Activated T-helper 2 cell treated with anti-CD3 and anti-CD28 coated beads, Interferon-gamma antibody, Interleukin-2, Interleukin-4, amounts not matched to agents 10 μg/mL and 5 μg/mL and 100 μg/mL, durations not matched to agents 14 hours and 24 hours and 36 hours (primary cell): ENCODE results near the gene NELFA. TPM values are rescaled to one million over a fixed set of nuclear protein-coding genes. Genes with fewer than 3 reads are reported as not detected.
A peak's percentile ranks its signal among the peaks of the same experiment; 100 is the strongest.
"Not testable (repeated sequence)": the region's sequence is repeated elsewhere in the genome, so short reads cannot be mapped to it uniquely, and the experiment has no call there.

ENCODE experiments used
- DNase-seq: peaks from one replicate; pipeline ENCODE4 v3.0.0; 2021; ENCODE audit warnings: low spot score
- H3K27ac Mint-ChIP-seq: one replicate; pipeline ENCODE4 v1.8.0; 2021; ENCODE audit warnings: mixed read lengths
- H3K27me3 Mint-ChIP-seq: one replicate; pipeline ENCODE4 v1.8.0; 2021; ENCODE audit warnings: low read depth, mixed read lengths
- H3K36me3 Mint-ChIP-seq: one replicate; pipeline ENCODE4 v1.8.0; 2021; ENCODE audit warnings: low read depth, mixed read lengths
- H3K4me1 Mint-ChIP-seq: one replicate; pipeline ENCODE4 v1.8.0; 2021; ENCODE audit warnings: low read depth, mixed read lengths
- H3K4me3 Mint-ChIP-seq: one replicate; pipeline ENCODE4 v1.8.0; 2021; ENCODE audit warnings: low read depth, mild to moderate bottlenecking, moderate library complexity, mixed read lengths
- H3K9me3 Mint-ChIP-seq: one replicate; pipeline ENCODE4 v1.8.0; 2021; ENCODE audit warnings: mixed read lengths
- intact Hi-C: fragments of 100-400 bp; cut with micrococcal nuclease; formaldehyde crosslinking; loops from one replicate; pipeline ENCODE4 v1.15.1; 2023
- total RNA-seq: library from RNA; stranded (reverse); gene quantifications from 2 replicates; pipeline ENCODE4 v1.2.3, GENCODE V29; 2022

NELFA gene
- total RNA-seq, 1 donor from 2014 or later = 48.3 TPM

GRCh38 chr4:2025817-2026216 lies 17.0 kb upstream of the NELFA start:
- intact Hi-C loops = no loop called here
- DNase-seq = no peak
- H3K4me1 Mint-ChIP-seq = no peaks in the 10 kb centered on the region
- peaks cover 58% of the 10 kb centered on the region for H3K27me3 Mint-ChIP-seq
- H3K36me3 Mint-ChIP-seq = no peaks in the 10 kb centered on the region
- no peak overlapping the region for H3K27ac Mint-ChIP-seq
- H3K9me3 Mint-ChIP-seq = peaks cover 8% of the 10 kb centered on the region
- no peak overlapping the region for H3K4me3 Mint-ChIP-seq

- peaks cover 59% of the 10 kb centered on the region for H3K27me3 Mint-ChIP-seq
- no peaks in the 10 kb centered on the region for H3K4me1 Mint-ChIP-seq
- no peaks in the 10 kb centered on the region for H3K36me3 Mint-ChIP-seq
- no peak for DNase-seq
- H3K27ac Mint-ChIP-seq = no peak overlapping the region
- intact Hi-C loops = no loop called here
- H3K4me3 Mint-ChIP-seq = no peak overlapping the region
- H3K9me3 Mint-ChIP-seq = peaks cover 8% of the 10 kb centered on the region
These were observed 15.9 kb upstream of the NELFA start for GRCh38 chr4:2024683-2025082.

DNA sequence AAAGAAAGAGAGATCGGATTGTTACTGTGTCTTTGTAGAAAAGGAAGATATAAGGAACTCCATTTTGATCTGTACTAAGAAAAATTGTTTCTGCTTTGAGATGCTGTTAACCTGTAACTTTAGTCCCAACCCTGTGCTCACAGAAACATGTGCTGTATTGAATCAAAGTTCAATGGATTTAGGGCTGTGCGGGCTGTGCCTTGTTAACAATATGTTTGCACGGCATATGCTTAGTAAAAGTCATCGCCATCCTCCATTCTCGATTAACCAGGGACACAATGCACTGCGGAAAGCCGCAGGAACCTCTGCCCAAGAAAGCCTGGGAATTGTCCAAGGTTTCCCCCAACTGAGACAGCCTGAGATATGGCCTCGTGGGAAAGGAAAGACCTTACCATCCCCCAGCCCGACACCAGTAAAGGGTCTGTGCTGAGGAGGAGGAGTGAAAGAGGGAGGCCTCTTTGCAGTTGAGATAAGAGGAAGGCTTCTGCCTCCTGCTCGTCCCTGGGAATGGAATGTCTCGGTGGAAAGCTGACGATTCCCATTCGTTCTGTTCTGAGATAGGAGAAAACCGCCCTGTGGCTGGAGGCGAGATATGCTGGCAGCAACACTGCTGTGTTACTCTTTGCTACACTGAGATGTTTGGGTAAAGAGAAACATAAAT lies 12.7 kb upstream of the NELFA start:
- intact Hi-C loops, H3K4me3 Mint-ChIP-seq, H3K36me3 Mint-ChIP-seq, DNase-seq, H3K27ac Mint-ChIP-seq, H3K4me1 Mint-ChIP-seq, H3K9me3 Mint-ChIP-seq: not testable (repeated sequence)
- peaks cover 40% of the 10 kb centered on the region for H3K27me3 Mint-ChIP-seq

GRCh38 chr4:2015008-2015407 lies 6.2 kb upstream of the NELFA start:
- Mint-ChIP-seq H3K27ac (no peak overlapping the region), H3K36me3 (no peaks in the 10 kb centered on the region), H3K4me3 (no peak overlapping the region), H3K9me3 (no peaks in the 10 kb centered on the region), H3K27me3 (peaks cover 15% of the 10 kb centered on the region), H3K4me1 (peaks cover 4% of the 10 kb centered on the region)
- no peak for DNase-seq
- intact Hi-C loops = no loop called here

GRCh38 chr4:2011583-2011982 lies 2.8 kb upstream of the NELFA start:
- H3K27ac Mint-ChIP-seq = no peak overlapping the region
- no peaks in the 10 kb centered on the region for H3K9me3 Mint-ChIP-seq
- no peak for DNase-seq
- no peak overlapping the region for H3K4me3 Mint-ChIP-seq
- H3K4me1 Mint-ChIP-seq = peaks cover 19% of the 10 kb centered on the region
- intact Hi-C loops = no loop called here
- H3K27me3 Mint-ChIP-seq = peaks cover 11% of the 10 kb centered on the region
- peaks cover 12% of the 10 kb centered on the region for H3K36me3 Mint-ChIP-seq

DNA sequence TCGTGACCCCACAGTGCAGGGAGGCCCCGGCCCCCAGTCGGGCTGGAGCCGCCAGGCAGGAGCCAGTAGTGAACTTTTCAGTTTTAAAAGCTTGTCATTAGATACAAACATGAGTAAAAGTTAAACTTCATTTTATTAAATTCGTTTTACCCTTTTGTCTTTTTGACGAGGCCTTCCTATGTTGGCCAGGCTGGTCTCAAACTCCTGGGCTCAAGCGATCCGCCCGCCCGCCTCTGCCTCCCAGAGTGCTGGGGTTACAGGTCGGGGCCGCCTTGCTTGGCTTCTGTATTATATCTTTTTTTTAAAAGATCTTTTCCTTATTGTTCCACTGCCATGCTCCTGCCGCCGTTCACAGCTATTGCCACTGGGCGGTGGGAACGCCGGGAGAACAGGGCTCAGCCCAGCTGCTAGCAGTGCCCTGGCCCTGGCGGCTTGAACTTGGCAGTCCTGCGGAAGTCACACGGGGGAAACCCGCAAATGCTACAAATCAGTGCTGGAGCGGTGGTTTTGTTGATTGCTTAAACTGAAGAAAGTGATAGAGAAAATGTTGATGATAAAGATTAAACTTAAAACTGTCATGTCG lies 968 bp upstream of the NELFA start:
- peak overlapping the region; percentile 83 for H3K27ac Mint-ChIP-seq
- H3K36me3 Mint-ChIP-seq = peaks cover 28% of the 10 kb centered on the region
- no peaks in the 10 kb centered on the region for H3K9me3 Mint-ChIP-seq
- H3K4me3 Mint-ChIP-seq = peak overlapping the region; percentile 81
- H3K4me1 Mint-ChIP-seq = peaks cover 29% of the 10 kb centered on the region
- peak; percentile 57 for DNase-seq
- intact Hi-C loops = loop anchor here (1.0 to 10.0 kb wide), 3 partner anchors 31 to 455 kb away; partner anchors contain the start of genes CFAP99, RNF4 and ZFYVE28
- peaks cover 6% of the 10 kb centered on the region for H3K27me3 Mint-ChIP-seq

DNA sequence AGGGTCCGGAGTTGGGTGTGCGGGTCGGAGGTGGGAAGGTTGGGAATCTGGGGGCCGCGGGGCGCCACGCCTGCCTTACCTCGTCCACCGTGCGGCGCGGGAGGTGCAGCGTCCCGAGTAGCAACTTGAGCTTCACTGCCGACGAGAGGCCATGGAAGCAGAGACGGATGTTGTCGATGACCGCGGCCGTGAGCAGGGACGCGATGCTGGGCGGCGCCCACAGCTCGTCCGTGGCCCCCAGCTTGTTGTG lies 178 bp downstream of the NELFA start:
- H3K36me3 Mint-ChIP-seq = peaks cover 35% of the 10 kb centered on the region
- DNase-seq = no peak
- intact Hi-C loops = loop anchor here (2.0 to 10.0 kb wide), 2 partner anchors 32 to 456 kb away; partner anchors contain the start of gene RNF4
- peaks cover 29% of the 10 kb centered on the region for H3K4me1 Mint-ChIP-seq
- peak overlapping the region; percentile 86 for H3K27ac Mint-ChIP-seq
- H3K4me3 Mint-ChIP-seq = peak overlapping the region; percentile 90
- no peaks in the 10 kb centered on the region for H3K9me3 Mint-ChIP-seq
- H3K27me3 Mint-ChIP-seq = peaks cover 6% of the 10 kb centered on the region

DNA sequence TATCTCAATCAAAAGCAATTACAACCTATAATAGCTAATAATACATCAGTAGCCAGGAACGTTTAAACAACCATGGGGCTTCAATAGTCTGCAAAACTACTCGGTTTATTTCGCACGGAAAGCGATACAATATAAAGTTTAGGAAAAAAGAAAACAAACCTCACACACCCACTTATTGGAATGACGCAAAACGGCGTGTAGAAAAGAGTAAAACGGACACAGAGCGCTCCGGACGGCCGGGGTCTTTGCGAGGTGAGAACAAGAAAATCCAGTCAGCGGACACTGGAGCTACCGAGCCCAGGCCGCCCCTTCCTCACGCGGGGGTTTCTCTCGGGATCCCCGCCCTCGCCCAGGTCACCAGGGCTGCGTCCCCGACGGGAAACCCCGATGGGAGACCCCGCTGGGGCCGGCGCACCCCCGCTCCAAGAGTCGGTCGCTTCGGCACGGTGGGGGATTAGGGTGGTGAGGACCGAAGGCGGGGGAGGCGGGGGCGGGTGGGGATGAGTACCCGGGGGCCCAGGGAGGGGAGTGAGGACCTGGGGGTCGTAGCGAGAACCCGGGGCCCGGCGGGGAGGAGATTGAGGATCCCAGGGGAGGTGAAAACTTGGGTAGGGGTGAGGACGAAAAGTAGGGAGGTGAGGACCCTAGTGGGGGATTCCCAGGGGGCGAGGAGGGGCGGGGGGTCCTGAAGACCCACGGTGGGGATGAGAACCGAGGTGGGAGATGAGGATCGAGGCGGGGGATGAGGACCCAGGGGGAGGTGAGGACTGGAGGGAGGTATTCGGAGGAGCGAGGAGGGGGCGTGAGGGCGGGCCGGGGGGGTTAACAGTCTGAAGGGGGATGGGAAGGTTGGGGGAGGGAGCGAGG lies 737 bp downstream of the NELFA start:
- peaks cover 34% of the 10 kb centered on the region for H3K4me1 Mint-ChIP-seq
- intact Hi-C loops = loop anchor here (2.0 to 10.0 kb wide), 2 partner anchors 33 to 457 kb away; partner anchors contain the start of gene RNF4
- peak overlapping the region; percentile 86 for H3K27ac Mint-ChIP-seq
- H3K36me3 Mint-ChIP-seq = peaks cover 40% of the 10 kb centered on the region
- peak overlapping the region; percentile 90 for H3K4me3 Mint-ChIP-seq
- no peaks in the 10 kb centered on the region for H3K9me3 Mint-ChIP-seq
- DNase-seq = no peak
- H3K27me3 Mint-ChIP-seq = peaks cover 6% of the 10 kb centered on the region

GRCh38 chr4:2006956-2007653 lies 1.7 kb downstream of the NELFA start:
- intact Hi-C loops = loop anchor here (10.0 kb wide), 1 partner anchor 458 kb away; the partner anchor contains the start of gene RNF4
- Mint-ChIP-seq H3K4me1 (peaks cover 41% of the 10 kb centered on the region), H3K27ac (peak overlapping the region; percentile 73), H3K9me3 (no peaks in the 10 kb centered on the region), H3K4me3 (peak overlapping the region; percentile 90), H3K36me3 (peaks cover 50% of the 10 kb centered on the region), H3K27me3 (peaks cover 6% of the 10 kb centered on the region)
- DNase-seq = no peak

GRCh38 chr4:2006367-2006766 lies 2.4 kb downstream of the NELFA start:
- H3K27ac Mint-ChIP-seq = no peak overlapping the region

GRCh38 chr4:2003361-2003760 lies 5.4 kb downstream of the NELFA start:
- H3K4me3 Mint-ChIP-seq, DNase-seq, H3K27me3 Mint-ChIP-seq, H3K27ac Mint-ChIP-seq: not testable (repeated sequence)
- Mint-ChIP-seq H3K9me3 (peaks cover 30% of the 10 kb centered on the region), H3K4me1 (peaks cover 35% of the 10 kb centered on the region), H3K36me3 (peaks cover 82% of the 10 kb centered on the region)
- intact Hi-C loops = loop anchor here (10.0 kb wide), 1 partner anchor 461 kb away; the partner anchor contains the start of gene RNF4

More at GRCh38 chr4:2006367-2006766, 2.4 kb downstream of the NELFA start:
- DNase-seq = no peak
- Mint-ChIP-seq H3K4me1 (peaks cover 41% of the 10 kb centered on the region), H3K4me3 (peak overlapping the region; percentile 90), H3K9me3 (no peaks in the 10 kb centered on the region), H3K36me3 (peaks cover 52% of the 10 kb centered on the region), H3K27me3 (peaks cover 6% of the 10 kb centered on the region)
- intact Hi-C loops = loop anchor here (10.0 kb wide), 1 partner anchor 458 kb away; the partner anchor contains the start of gene RNF4

DNA sequence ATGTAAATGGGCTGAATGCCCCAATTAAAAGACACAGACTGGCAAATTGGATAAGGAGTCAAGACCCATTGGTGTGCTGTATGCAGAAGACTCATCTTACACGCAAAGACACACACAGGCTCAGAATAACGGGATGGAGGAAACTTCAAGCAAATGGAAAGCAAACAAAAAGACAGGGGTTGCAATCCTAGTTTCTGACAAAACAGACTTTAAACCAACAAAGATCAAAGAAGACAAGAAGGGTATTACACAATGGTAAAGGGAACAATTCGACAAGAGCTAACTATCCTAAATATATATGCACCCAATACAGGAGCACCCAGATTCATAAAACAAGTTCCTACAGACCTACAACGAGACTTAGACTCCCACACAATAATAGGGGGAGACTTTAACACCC lies 9.5 kb downstream of the NELFA start:
- H3K27ac Mint-ChIP-seq, H3K27me3 Mint-ChIP-seq, H3K4me3 Mint-ChIP-seq, DNase-seq, intact Hi-C loops: not testable (repeated sequence)
- Mint-ChIP-seq H3K36me3 (peaks cover 86% of the 10 kb centered on the region), H3K4me1 (peaks cover 14% of the 10 kb centered on the region), H3K9me3 (peaks cover 52% of the 10 kb centered on the region)
